Neural progenitor cell (in vitro differentiated cells): ENCODE data around the gene AUTS2. TPM values are rescaled to one million over a fixed set of nuclear protein-coding genes. Genes with fewer than 3 reads are reported as not detected.

Experiments used
- DNase-seq: peaks from one replicate; pipeline ENCODE4 v3.0.0-alpha.2; 2016; ENCODE audit warnings: low spot score
- H2AFZ ChIP-seq: fragments of 200-600 bp; sonication (generic); replicated peaks from 2 replicates; pipeline ENCODE4 v1.6.1; 2016; ENCODE audit warnings: antibody characterized with exemption
- H3F3A ChIP-seq: fragments of 200-600 bp; sonication (generic); 2 replicates; pipeline ENCODE4 v1.6.1; 2016; ENCODE audit warnings: antibody characterized with exemption, low read depth
- H3K27ac ChIP-seq: fragments of 200-600 bp; sonication (generic); 2 replicates; pipeline ENCODE4 v1.5.1; 2016; ENCODE audit warnings: mild to moderate bottlenecking
- H3K27me3 ChIP-seq: fragments of 200-600 bp; sonication (generic); 2 replicates; pipeline ENCODE4 v1.6.1; 2016; ENCODE audit warnings: mild to moderate bottlenecking, moderate library complexity
- H3K36me3 ChIP-seq: fragments of 200-600 bp; sonication (generic); 2 replicates; pipeline ENCODE4 v1.5.1; 2016
- H3K4me1 ChIP-seq: fragments of 200-600 bp; sonication (generic); 2 replicates; pipeline ENCODE4 v1.6.1; 2016; ENCODE audit warnings: mixed run types
- H3K4me2 ChIP-seq: fragments of 200-600 bp; sonication (generic); 2 replicates; pipeline ENCODE4 v1.6.1; 2016
- H3K4me3 ChIP-seq: fragments of 200-600 bp; sonication (generic); 2 replicates; pipeline ENCODE4 v1.5.1; 2016
- H3K79me2 ChIP-seq: fragments of 200-600 bp; sonication (generic); 2 replicates; pipeline ENCODE4 v1.6.1; 2016; ENCODE audit warnings: low read depth
- H3K9ac ChIP-seq: fragments of 200-600 bp; sonication (generic); 2 replicates; pipeline ENCODE4 v1.6.1; 2016
- H3K9me3 ChIP-seq: fragments of 200-600 bp; sonication (generic); 2 replicates; pipeline ENCODE4 v1.5.1; 2016; ENCODE audit warnings: low read depth
- H4K20me1 ChIP-seq: fragments of 200-600 bp; sonication (generic); 2 replicates; pipeline ENCODE4 v1.6.1; 2016; ENCODE audit warnings: low read depth
- H3K27ac Mint-ChIP-seq: 3 replicates; pipeline ENCODE4 v1.8.0; 2021; ENCODE audit warnings: mixed read lengths
- H3K27me3 Mint-ChIP-seq: 2 replicates; pipeline ENCODE4 v1.8.0; 2022; ENCODE audit warnings: low read depth, mild to moderate bottlenecking, inconsistent platforms, moderate library complexity, mixed read lengths; ENCODE audit not compliant: insufficient read depth
- H3K36me3 Mint-ChIP-seq: 3 replicates; pipeline ENCODE4 v1.8.0; 2021; ENCODE audit warnings: mixed read lengths
- H3K4me1 Mint-ChIP-seq: 3 replicates; pipeline ENCODE4 v1.8.0; 2021; ENCODE audit warnings: mixed read lengths
- H3K4me3 Mint-ChIP-seq: 3 replicates; pipeline ENCODE4 v1.8.0; 2021; ENCODE audit warnings: mild to moderate bottlenecking, moderate library complexity, mixed read lengths
- H3K9me3 Mint-ChIP-seq: 3 replicates; pipeline ENCODE4 v1.8.0; 2020; ENCODE audit warnings: mixed read lengths
- CTCF ChIP-seq: fragments of 200-600 bp; sonication (generic); IDR thresholded peaks from 2 replicates; pipeline ENCODE4 v1.5.1; 2017; ENCODE audit warnings: antibody characterized with exemption, mild to moderate bottlenecking
- EZH2 ChIP-seq: fragments of 200-600 bp; sonication (generic); IDR thresholded peaks from 2 replicates; pipeline ENCODE4 v1.6.1; 2017; ENCODE audit warnings: antibody characterized with exemption, mild to moderate bottlenecking, moderate library complexity
- EZH2phosphoT487 ChIP-seq: fragments of 200-600 bp; sonication (generic); IDR thresholded peaks from 2 replicates; pipeline ENCODE4 v1.6.1; 2017; ENCODE audit warnings: antibody characterized with exemption
- total RNA-seq: library from RNA; depleted of rRNA; stranded (reverse); fragments of >200 nt; gene quantifications from 2 replicates; pipeline ENCODE4 v1.2.3, GENCODE V29; 2015; ENCODE audit warnings: low replicate concordance

AUTS2 gene
- total RNA-seq, 1 donor from 2014 or later = 50.0 TPM

- Histone ChIP-seq H3F3A (no peaks in the 10 kb centered on the region), H2AFZ (no peak overlapping the region), H3K79me2 (no peaks in the 10 kb centered on the region), H3K9ac (no peak overlapping the region), H3K9me3 (no peaks in the 10 kb centered on the region), H3K27me3 (peaks cover 99% of the 10 kb centered on the region), H3K36me3 (no peaks in the 10 kb centered on the region), H4K20me1 (peaks cover 88% of the 10 kb centered on the region), H3K27ac (no peak overlapping the region), H3K4me1 (peaks cover 36% of the 10 kb centered on the region), H3K4me2 (no peak overlapping the region), H3K4me3 (no peak overlapping the region)
- H3K4me3 Mint-ChIP-seq = no peak overlapping the region
- no peak overlapping the region for H3K27ac Mint-ChIP-seq
- no peak for DNase-seq
- TF ChIP-seq CTCF = no peak
- peaks cover 58% of the 10 kb centered on the region for H3K4me1 Mint-ChIP-seq
- peaks cover 3% of the 10 kb centered on the region for H3K36me3 Mint-ChIP-seq
- H3K9me3 Mint-ChIP-seq = no peaks in the 10 kb centered on the region
- H3K27me3 Mint-ChIP-seq = no peaks in the 10 kb centered on the region
Measured at GRCh38 chr7:69615685-69616084, 17.4 kb downstream of the AUTS2 start.

DNA sequence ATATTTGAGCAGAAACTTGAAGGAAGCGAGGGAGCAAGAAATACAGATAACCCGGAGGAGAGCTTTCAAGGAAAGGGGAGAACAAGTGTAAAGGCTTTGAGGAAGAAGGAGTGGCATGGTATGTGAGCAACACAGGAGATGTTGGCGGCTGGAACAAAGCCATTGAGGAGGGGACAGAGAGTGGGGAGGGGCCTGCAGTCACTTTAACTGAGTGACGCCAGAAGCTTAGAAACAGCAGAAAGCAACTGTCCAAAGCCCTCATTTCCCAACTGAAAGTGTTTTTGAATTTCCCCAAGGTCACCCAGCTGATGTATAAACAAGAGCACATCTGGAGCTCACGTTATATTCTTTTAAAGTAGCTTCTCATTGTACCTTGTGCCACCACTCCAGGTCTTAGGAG, 19.1 kb downstream of the AUTS2 start:
- H3K27ac ChIP-seq = no peak overlapping the region
- peak overlapping the region; percentile 42 for H3K4me2 ChIP-seq
- H3K27me3 Mint-ChIP-seq = no peaks in the 10 kb centered on the region
- peaks cover 93% of the 10 kb centered on the region for H4K20me1 ChIP-seq
- H3K4me1 ChIP-seq = peaks cover 53% of the 10 kb centered on the region
- no peak overlapping the region for H3K4me3 Mint-ChIP-seq
- peaks cover 100% of the 10 kb centered on the region for H3K27me3 ChIP-seq
- H3F3A ChIP-seq = peaks cover 8% of the 10 kb centered on the region
- no peak overlapping the region for H3K27ac Mint-ChIP-seq
- no peaks in the 10 kb centered on the region for H3K9me3 ChIP-seq
- H3K9me3 Mint-ChIP-seq = no peaks in the 10 kb centered on the region
- H2AFZ ChIP-seq = no peak overlapping the region
- no peak for TF ChIP-seq EZH2phosphoT487
- no peak for TF ChIP-seq EZH2
- no peak for TF ChIP-seq CTCF
- no peak overlapping the region for H3K4me3 ChIP-seq
- H3K9ac ChIP-seq = no peak overlapping the region
- no peaks in the 10 kb centered on the region for H3K36me3 ChIP-seq
- H3K4me1 Mint-ChIP-seq = peaks cover 67% of the 10 kb centered on the region
- no peaks in the 10 kb centered on the region for H3K79me2 ChIP-seq
- DNase-seq = peak; percentile 53
- H3K36me3 Mint-ChIP-seq = no peaks in the 10 kb centered on the region

- no peaks in the 10 kb centered on the region for H3K36me3 Mint-ChIP-seq
- Histone ChIP-seq H3K36me3 (no peaks in the 10 kb centered on the region), H2AFZ (no peak overlapping the region), H3K4me3 (no peak overlapping the region), H3K27ac (no peak overlapping the region), H3K79me2 (no peaks in the 10 kb centered on the region), H3K4me2 (no peak overlapping the region), H4K20me1 (peaks cover 93% of the 10 kb centered on the region), H3K9ac (no peak overlapping the region), H3K27me3 (peaks cover 100% of the 10 kb centered on the region), H3K4me1 (peaks cover 51% of the 10 kb centered on the region), H3F3A (peaks cover 8% of the 10 kb centered on the region), H3K9me3 (no peaks in the 10 kb centered on the region)
- no peaks in the 10 kb centered on the region for H3K9me3 Mint-ChIP-seq
- H3K27me3 Mint-ChIP-seq = no peaks in the 10 kb centered on the region
- no peak for DNase-seq
- TF ChIP-seq CTCF (no peak), EZH2phosphoT487 (no peak), EZH2 (no peak)
- H3K4me1 Mint-ChIP-seq = peaks cover 62% of the 10 kb centered on the region
- H3K4me3 Mint-ChIP-seq = no peak overlapping the region
- H3K27ac Mint-ChIP-seq = no peak overlapping the region
Measured at GRCh38 chr7:69619054-69619453, 20.8 kb downstream of the AUTS2 start.

- no peak overlapping the region for H3K4me3 ChIP-seq
- H3K36me3 ChIP-seq = no peaks in the 10 kb centered on the region
- H3K9me3 Mint-ChIP-seq = no peaks in the 10 kb centered on the region
- H3K79me2 ChIP-seq = no peaks in the 10 kb centered on the region
- H3K36me3 Mint-ChIP-seq = no peaks in the 10 kb centered on the region
- no peak overlapping the region for H3K27ac ChIP-seq
- H3F3A ChIP-seq = peaks cover 8% of the 10 kb centered on the region
- H3K27me3 ChIP-seq = peaks cover 100% of the 10 kb centered on the region
- H3K4me1 Mint-ChIP-seq = peaks cover 68% of the 10 kb centered on the region
- no peaks in the 10 kb centered on the region for H3K9me3 ChIP-seq
- no peak overlapping the region for H3K4me3 Mint-ChIP-seq
- TF ChIP-seq EZH2phosphoT487 (no peak), CTCF (no peak), EZH2 (no peak)
- H4K20me1 ChIP-seq = peaks cover 98% of the 10 kb centered on the region
- H2AFZ ChIP-seq = no peak overlapping the region
- no peaks in the 10 kb centered on the region for H3K27me3 Mint-ChIP-seq
- no peak overlapping the region for H3K27ac Mint-ChIP-seq
- no peak overlapping the region for H3K9ac ChIP-seq
- DNase-seq = no peak
- H3K4me2 ChIP-seq = peak overlapping the region; percentile 34
- H3K4me1 ChIP-seq = peaks cover 55% of the 10 kb centered on the region
Measured at GRCh38 chr7:69619635-69620034, 21.4 kb downstream of the AUTS2 start.
